GM12892 (cell line): Measurements from ENCODE around the gene LAMB3.

Experiments used
- DNase-seq: peaks from one replicate; pipeline ENCODE4 v3.0.0; 2011; ENCODE audit not compliant: insufficient read length
- FAIRE-seq: peaks from 2 replicates; lab custom pipeline; 2011; peaks lifted over from hg19 to GRCh38; lab: Jason Lieb, UNC
- POLR2A ChIP-seq: IDR thresholded peaks from 2 replicates; pipeline ENCODE4 v1.6.1; 2011; ENCODE audit warnings: low read depth, low read length, control low read depth
- POLR2AphosphoS5 ChIP-seq: IDR thresholded peaks from 2 replicates; pipeline ENCODE4 v1.6.1; 2011; ENCODE audit warnings: low read depth, low read length, control low read depth
- TAF1 ChIP-seq: IDR thresholded peaks from 2 replicates; pipeline ENCODE4 v1.6.1; 2011; ENCODE audit warnings: low read depth, mild to moderate bottlenecking, control low read depth, low read length, borderline replicate concordance

LAMB3 gene

GRCh38 chr1:209645574-209646452, 6.4 kb downstream of the LAMB3 start:
- DNase-seq = no peak
- FAIRE-seq = no peak

GRCh38 chr1:209643285-209644020, 8.8 kb downstream of the LAMB3 start:
- FAIRE-seq (no peak), DNase-seq (no peak)
- TF ChIP-seq POLR2AphosphoS5 = no peak
- no peak for TF ChIP-seq TAF1
- no peak for TF ChIP-seq POLR2A

More at GRCh38 chr1:209645574-209646452, 6.4 kb downstream of the LAMB3 start:
- TF ChIP-seq POLR2A = no peak
- TF ChIP-seq TAF1 = no peak
- no peak for TF ChIP-seq POLR2AphosphoS5

DNA sequence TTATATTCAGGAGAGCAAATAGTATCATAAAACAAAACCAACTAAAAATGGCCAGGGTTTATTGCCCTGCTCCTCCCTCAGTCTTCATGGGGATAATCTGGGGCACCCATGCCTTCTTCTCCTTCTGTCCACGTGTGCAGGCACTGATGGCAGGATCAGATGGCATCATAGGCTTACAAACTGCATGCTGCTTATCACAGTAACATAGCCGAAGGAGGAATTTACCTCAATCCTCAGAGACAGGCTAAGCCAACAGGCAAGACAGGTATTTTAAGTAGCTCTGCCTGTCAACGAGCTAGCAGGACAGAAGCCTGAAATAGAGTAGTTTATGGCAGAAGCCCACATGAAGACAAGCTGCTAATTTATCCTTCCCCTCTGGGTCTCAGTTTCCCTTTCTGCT, 9.4 kb downstream of the LAMB3 start:
- no peak for FAIRE-seq
- no peak for DNase-seq
- no peak for TF ChIP-seq POLR2A
- TF ChIP-seq POLR2AphosphoS5 = no peak

DNA sequence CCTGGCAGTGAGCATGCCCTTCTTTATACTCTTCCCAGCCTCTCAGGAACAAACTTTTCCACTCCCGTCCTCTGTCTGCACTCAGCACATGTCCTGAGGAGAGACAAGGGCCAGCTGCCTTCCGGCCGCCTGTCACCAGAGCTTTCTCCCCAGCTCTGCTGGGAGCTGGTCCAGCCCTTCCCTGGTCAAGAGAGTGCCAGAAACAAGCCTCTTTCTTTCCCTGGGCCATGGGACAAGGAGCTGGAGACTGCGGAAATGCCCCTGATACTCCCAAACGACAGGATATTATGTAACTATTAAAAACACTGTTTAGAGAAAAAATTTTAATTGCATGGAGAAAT, 10.4 kb downstream of the LAMB3 start:
- no peak for TF ChIP-seq POLR2AphosphoS5
- no peak for TF ChIP-seq TAF1
- TF ChIP-seq POLR2A = no peak
- no peak for FAIRE-seq
- no peak for DNase-seq

GRCh38 chr1:209635850-209636249, 16.4 kb downstream of the LAMB3 start:
- DNase-seq = no peak
- TF ChIP-seq POLR2AphosphoS5 (no peak), TAF1 (no peak), POLR2A (no peak)
- FAIRE-seq = no peak

DNA sequence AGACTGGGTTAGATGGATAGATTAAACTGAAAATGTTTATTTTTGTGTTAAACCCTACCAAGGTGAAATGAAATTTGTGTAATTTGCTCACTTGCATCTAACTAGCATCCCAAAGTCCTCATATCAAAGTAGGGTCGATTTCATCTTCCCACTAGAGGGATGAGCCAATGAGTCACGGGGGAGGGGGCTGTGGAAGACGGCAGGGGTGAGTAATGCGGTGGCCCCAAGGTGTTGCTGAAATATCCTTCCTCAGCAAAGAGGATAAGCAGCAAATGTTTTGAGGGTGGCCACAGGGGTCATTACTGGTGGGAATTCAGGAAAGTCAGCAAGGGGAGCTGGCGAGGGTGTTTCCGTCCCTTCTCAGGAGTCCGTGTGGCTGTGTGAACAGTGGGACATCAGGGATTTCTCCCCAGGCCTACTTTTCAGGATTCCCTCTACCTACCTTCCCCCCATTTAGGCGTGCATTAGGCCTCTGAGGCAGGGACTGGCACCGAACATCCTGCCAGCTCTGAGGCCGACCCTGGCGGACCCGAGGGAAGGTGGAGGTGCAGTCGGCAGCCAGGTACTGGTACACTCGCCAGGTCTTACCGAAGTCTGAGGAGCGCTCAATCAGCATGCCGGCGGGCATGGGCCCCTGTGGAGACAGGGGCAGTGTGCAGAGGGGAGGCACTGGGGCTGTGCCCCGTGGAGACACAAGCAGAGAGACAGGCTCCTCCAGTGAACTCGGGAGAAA, 18.1 kb downstream of the LAMB3 start:
- FAIRE-seq = no peak
- no peak for TF ChIP-seq POLR2A
- no peak for TF ChIP-seq TAF1
- TF ChIP-seq POLR2AphosphoS5 = no peak

GRCh38 chr1:209633335-209633997, 18.8 kb downstream of the LAMB3 start:
- DNase-seq = no peak
- no peak for FAIRE-seq
- TF ChIP-seq TAF1 (no peak), POLR2AphosphoS5 (no peak), POLR2A (no peak)

More for the DNA sequence above, 18.1 kb downstream of the LAMB3 start:
- DNase-seq = no peak

- DNase-seq = no peak
Observed at GRCh38 chr1:209630383-209631225, 21.6 kb downstream of the LAMB3 start.

DNA sequence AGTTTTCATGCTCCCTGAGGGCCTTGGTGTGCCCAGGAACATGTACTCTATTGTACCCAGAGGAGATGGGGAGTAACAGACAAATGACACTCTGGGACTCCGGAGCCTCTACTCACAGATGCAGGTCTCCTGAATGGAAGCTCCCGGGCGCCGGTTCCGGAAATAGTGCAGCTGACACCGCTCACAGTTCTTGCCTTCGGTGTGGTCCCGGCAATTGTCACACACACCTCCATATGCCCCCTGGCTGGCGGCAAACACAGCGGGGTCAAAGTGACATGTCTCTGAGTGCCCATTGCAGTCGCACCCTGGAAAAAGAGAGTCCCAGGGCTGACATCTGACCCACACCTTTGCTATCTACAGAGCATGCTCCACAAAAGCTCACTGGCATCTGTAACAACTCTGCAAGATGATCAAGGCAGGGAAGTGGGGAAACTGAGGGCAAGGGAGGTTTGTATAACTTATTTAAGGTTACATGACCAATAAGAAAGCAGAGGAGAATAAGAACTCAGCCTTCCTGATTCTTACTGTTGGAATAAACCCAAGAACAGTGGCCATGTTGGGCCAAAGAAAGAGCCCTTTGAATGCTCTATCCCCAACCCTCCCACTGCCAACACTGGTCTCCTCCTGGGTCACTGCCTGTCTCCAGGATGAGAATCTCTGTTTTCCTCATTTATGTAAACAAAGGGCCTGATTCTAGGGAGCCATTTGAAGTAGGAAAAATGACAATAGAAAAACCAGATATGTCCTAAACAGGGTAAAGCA, 22.4 kb downstream of the LAMB3 start:
- no peak for FAIRE-seq
- no peak for DNase-seq
- TF ChIP-seq POLR2A (no peak), POLR2AphosphoS5 (no peak), TAF1 (no peak)

More at GRCh38 chr1:209630383-209631225, 21.6 kb downstream of the LAMB3 start:
- TF ChIP-seq POLR2A (no peak), POLR2AphosphoS5 (no peak), TAF1 (no peak)
- no peak for FAIRE-seq
